AG09319 (cell line): ENCODE measurements around the gene TXNL1.

Experiments
- DNase-seq: peaks from one replicate; pipeline ENCODE4 v3.0.0-alpha.2; 2010; ENCODE audit warnings: low read depth; ENCODE audit errors: extremely low read depth
- TF ChIP-seq, protein P1 (sequence below): IDR thresholded peaks from 2 replicates; pipeline ENCODE4 v1.5.1; 2011; ENCODE audit warnings: low read depth, mild to moderate bottlenecking, inconsistent platforms, low read length, moderate library complexity

TXNL1 gene

GRCh38 chr18:56643381-56643780 lies 5.0 kb upstream of the TXNL1 start:
- TF ChIP-seq, protein P1, sequence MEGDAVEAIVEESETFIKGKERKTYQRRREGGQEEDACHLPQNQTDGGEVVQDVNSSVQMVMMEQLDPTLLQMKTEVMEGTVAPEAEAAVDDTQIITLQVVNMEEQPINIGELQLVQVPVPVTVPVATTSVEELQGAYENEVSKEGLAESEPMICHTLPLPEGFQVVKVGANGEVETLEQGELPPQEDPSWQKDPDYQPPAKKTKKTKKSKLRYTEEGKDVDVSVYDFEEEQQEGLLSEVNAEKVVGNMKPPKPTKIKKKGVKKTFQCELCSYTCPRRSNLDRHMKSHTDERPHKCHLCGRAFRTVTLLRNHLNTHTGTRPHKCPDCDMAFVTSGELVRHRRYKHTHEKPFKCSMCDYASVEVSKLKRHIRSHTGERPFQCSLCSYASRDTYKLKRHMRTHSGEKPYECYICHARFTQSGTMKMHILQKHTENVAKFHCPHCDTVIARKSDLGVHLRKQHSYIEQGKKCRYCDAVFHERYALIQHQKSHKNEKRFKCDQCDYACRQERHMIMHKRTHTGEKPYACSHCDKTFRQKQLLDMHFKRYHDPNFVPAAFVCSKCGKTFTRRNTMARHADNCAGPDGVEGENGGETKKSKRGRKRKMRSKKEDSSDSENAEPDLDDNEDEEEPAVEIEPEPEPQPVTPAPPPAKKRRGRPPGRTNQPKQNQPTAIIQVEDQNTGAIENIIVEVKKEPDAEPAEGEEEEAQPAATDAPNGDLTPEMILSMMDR = no peak
- no peak for DNase-seq

DNA sequence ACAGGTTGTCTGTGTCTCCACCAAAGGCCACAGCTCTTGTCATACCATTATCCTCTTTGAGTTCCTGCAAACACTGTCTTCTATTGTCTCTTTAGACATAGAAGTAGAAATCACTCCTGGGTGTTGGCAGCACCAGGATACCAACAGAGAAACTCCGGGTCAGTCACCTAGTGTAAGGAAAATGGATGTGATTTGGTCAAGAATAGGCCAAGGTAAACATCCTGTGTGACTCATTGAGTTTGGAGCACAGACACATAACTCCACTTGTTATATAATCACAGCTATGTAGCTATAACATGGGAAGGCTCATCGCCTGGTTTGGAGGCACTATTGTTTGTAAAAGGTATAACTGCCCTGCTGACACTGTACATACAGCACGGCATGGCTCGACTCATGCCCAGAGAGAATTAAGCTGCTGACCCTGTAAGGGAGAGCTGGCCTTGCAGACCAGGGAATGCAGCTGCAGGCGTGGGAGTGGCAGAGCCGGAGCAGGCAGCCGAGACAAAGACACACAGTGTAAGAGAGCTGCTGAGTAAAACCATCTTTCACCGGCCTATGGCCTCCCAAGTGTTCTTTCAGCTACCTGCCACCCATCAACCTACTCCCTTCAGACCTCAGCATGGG lies 3.4 kb upstream of the TXNL1 start:
- no peak for DNase-seq
- TF ChIP-seq, protein P1 = no peak

GRCh38 chr18:56639571-56639970 lies 1.2 kb upstream of the TXNL1 start:
- no peak for DNase-seq
- TF ChIP-seq, protein P1 = no peak

DNA sequence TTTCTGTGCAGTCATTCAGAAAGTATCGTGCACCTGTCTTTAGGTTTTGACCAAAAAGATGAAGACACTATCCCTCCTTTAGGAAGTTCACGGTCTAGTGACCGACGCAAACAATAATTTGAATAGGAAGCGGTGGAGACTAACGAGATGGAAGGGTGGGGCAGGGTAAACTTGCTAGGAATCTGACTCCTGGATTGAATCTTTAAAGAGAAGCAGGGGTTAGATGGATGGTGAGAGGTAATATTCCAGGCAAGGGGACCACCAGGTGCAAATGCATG lies 651 bp upstream of the TXNL1 start:
- TF ChIP-seq, protein P1 = no peak
- no peak for DNase-seq

- TF ChIP-seq, protein P1 = no peak
- no peak for DNase-seq
These were observed 621 bp downstream of the TXNL1 start for GRCh38 chr18:56637711-56638231.

- TF ChIP-seq, protein P1 = no peak
- DNase-seq = no peak
These were observed 1.2 kb downstream of the TXNL1 start for GRCh38 chr18:56637176-56637575.

DNA sequence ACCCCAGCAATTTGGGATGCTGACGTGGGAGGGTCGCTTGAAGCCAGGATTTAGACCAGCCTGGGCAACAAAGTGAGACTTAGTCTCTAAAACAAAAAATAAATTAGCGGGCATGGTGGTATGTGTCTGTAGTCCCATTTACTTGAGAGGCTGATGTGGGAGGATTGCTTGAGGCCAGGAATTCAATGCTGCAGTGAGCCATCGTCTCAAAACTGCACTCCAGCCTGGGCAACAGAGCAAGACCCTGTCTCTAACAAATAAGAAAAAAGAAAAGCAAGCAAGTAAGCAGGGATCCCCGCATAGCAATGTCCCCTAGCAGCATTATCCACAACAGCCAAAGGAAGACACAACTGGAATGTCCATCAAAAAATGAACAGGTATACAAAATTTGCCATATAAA lies 3.4 kb downstream of the TXNL1 start:
- DNase-seq = no peak
- TF ChIP-seq, protein P1 = no peak
